ENCODE data around the gene DDIT3.
"Not testable (repeated sequence)": the region's sequence is repeated elsewhere in the genome, so short reads cannot be mapped to it uniquely, and the experiment has no call there.

DDIT3 gene

DNA sequence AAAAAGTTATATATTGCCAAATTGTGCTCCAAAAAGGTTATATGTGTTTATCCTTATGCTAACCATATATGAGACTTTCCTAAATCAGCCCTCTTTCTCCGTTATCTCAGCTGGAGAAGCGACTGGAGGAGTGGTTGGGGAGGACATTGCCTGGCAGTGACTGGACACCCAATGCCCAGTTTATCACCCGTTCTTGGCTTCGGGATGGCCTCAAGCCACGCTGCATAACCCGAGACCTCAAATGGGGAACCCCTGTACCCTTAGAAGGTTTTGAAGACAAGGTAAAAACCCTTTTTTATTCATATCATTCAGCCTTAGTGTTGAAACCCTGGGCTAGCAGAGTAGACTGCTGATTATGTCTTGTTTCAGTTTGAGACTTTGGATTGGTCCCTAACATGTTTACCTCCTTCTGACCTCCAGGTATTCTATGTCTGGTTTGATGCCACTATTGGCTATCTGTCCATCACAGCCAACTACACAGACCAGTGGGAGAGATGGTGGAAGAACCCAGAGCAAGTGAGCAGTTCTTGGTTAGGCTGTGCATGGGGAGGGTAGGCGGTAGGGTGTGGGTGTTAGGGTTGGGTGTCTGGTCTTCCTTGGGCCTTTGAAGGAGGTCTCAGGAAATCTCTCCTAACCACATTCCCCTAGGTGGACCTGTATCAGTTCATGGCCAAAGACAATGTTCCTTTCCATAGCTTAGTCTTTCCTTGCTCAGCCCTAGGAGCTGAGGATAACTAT is 8.6 kb downstream of the DDIT3 start:
- DNase-seq, result no peak

DNA sequence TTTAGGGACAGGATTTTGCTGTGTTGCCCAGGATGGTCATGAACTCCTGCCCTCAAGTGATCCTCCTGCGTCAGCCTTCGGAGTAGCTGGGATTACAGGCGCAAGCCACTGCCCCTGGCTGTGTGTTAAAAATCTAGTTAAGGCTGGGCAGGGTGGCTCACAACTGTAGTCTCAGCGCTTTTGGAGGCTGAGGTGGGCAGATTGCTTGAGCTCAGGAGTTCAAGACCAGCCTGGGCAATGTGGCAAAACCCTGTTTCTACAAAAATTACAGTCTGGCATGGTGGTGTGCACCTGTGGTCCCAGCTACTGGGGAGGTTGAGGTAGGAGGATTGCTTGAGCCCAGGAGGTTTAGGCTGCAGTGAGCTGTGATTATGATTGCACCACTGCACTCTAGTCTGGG is 9.2 kb downstream of the DDIT3 start:
- DNase-seq, result no peak

DNA sequence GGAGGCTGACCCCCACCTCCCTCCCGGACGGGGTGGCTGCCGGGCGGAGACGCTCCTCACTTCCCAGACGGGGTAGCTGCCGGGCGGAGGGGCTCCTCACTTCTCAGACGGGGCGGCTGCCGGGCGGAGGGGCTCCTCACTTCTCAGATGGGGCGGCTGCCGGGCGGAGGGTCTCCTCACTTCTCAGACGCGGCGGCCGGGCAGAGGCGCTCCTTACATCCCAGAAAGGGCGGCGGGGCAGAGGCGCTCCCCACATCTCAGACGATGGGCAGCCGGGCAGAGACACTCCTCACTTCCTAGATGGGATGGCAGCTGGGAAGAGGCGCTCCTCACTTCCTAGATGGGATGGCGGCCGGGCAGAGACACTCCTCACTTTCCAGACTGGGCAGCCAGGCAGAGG is 12.5 kb downstream of the DDIT3 start:
- not testable (repeated sequence) for DNase-seq

DNA sequence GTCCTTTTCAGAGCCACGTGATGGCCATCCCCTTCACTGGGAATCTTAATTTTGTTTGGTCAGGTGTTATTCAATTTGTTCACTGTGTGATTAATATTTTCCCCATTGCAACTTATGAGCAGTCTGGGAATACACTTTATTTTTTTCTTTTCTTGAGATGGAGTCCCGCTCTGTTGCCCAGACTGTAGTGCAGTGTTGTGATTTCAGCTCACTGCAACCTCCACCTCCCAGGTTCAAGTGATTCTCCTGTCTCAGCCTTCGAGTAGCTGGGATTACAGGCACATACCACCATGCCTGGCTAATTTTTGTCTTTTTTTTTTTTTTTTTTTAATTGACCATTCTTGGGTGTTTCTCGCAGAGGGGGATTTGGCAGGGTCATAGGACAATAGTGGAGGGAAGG is 13.8 kb downstream of the DDIT3 start:
- DNase-seq, result not testable (repeated sequence)

DNA sequence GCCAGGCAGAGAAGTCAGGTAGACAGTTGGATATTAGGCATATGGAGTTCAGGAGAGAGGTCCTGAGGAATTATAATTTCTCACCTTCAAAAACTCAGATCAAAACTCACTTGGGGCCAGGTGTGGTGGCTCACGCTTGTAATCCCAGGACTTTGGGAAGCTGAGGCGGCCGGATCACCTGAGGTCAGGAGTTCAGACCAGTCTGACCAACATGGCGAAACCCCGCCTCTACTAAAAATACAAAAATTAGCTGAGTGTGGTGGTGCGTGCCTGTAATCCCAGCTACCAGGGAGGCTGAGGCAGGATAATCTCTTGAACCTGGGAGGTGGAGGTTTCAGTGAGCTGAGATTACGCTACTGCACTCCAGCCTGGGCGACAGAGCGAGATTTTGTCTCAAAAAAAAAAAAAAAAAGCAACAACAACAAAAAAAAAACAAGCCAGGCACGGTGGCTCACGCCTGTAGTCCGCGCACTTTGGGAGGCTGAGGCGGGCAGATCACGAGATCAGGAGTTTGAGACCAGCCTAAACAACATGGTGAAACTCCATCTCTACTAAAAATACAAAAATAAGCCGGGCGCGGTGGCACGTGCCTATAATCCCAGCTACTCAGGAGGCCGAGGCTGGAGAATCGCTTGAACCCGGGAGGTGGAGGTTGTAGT is 17.9 kb downstream of the DDIT3 start:
- not testable (repeated sequence) for DNase-seq

DNA sequence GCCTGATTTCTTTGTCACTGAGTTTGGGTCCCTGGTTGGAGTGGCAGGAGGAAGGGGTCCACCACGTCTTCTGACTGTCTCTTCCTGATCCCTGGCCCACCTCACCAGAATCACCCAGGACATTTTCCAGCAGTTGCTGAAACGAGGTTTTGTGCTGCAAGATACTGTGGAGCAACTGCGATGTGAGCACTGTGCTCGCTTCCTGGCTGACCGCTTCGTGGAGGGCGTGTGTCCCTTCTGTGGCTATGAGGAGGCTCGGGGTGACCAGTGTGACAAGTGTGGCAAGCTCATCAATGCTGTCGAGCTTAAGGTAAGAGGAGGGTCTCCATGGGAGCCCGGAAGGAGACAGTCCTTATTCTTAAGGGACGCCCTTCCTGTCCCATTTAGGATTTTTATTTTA is 20.1 kb downstream of the DDIT3 start:
- no peak for DNase-seq

DNA sequence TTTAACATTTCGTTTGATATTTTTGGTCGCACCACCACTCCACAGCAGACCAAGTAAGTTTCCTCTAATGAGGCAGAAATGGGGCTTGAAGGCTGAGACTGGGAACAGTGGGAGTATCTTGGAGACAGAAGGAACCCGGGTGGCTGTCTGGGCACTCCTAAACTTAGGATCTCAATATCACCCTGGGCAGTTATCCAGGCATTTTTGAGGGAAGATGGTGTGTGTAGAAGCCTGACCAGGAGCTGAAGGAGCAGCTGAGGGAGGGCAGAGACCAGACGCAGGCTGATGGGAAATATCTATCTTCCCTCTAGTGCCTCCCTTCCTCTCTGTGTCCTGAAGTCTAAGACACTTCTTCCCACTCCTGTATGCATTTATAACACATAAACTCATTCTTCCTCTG is 21.7 kb downstream of the DDIT3 start:
- no peak for DNase-seq

DNA sequence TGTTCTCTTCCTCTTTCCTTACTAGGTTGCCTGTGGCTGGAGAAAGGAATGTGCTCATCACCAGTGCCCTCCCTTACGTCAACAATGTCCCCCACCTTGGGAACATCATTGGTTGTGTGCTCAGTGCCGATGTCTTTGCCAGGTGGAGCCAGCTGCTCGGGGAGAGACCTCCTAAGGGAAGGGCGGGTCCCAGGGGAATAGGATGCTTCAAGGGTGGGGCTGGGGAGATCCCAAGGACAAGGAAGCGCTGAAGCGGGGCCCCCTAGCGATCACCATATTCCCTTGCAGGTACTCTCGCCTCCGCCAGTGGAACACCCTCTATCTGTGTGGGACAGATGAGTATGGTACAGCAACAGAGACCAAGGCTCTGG is 22.2 kb downstream of the DDIT3 start:
- no peak for DNase-seq

DNA sequence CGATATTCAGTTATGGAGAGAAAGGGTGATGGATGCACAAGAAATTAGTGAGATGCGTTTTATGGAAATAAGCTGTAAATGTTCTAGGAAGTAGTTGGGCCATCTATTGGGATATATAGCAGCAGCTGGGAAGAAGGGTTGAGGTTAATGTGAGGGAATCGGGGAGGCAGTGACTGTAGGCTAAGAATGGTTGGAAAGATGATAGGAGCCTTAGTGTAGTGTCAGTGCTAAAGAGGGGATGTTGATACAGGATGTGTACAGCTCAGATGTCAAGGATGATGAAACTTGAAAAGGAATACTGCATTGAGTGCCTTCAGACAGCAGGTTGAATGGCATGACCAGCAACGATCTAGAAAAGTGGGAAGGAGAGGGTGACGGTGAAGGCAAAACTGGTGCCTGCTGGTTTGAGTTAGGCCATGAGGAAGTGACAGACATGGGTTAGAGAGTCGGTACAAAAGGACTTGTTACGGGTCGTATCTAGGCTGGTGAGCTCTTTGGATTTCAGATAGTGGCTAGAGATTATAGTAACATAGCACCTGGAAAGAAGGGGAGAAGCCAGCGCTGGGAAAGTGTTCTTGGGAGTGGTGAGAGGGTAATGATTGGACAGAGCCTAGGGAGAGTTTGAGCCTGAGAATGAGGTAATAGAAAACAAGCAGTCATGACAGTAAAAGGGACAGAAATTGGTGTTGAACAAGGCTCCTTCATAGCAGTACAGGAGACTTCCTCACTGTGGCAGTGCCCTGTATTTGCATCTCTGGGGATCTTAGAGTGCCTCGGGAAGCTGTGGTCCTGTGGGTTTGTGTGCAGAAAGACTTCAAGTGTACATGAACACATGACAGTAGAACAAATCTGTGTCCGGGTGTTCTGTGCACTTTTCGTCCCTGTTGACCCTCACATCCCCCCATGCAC is 22.8 kb downstream of the DDIT3 start:
- DNase-seq, result no peak

DNA sequence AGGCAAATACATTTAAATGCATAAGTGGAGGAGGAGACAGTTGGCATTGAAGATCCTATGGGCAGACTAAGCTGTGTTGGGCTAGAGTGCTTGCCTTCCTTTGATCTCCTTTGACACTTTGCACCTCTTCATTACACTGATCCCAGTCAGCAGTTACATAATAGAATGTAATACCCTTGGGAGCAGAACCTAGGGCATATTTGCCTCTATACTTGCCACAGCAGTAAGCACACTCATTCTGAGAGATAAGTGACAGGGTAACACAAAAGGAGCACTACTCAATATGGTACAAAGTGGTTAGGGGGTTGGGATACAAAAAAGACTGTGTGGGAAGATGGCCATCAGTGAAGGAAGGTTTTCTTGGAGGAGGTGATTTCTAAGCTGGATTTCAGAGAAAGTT is 23.5 kb downstream of the DDIT3 start:
- no peak for DNase-seq

DNA sequence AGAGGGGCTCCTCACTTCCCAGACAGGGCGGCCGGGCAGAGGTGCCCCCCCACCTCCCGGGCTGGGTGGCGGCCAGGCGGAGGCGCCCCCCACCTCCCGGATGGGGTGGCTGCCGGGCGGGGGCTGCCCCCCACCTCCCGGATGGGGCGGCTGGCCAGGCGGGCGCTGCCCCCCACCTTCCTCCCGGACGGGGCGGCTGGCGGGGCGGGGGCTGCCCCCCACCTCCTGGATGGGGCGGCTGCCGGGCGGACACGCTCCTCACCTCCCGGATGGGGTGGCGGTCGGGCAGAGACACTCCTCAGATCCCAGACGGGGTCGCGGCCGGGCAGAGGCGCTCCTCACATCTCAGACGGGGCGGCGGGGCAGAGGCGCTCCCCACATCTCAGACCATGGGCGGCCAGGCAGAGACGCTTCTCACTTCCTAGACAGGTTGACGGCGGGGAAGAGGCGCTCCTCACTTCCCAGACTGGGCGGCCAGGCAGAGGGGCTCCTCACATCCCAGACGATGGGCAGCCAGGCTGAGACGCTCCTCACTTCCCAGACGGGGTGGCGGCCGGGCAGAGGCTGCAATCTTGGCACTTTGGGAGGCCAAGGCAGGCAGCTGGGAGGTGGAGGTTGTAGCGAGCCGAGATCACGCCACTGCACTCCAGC is 25.1 kb downstream of the DDIT3 start:
- DNase-seq, result not testable (repeated sequence)

DNA sequence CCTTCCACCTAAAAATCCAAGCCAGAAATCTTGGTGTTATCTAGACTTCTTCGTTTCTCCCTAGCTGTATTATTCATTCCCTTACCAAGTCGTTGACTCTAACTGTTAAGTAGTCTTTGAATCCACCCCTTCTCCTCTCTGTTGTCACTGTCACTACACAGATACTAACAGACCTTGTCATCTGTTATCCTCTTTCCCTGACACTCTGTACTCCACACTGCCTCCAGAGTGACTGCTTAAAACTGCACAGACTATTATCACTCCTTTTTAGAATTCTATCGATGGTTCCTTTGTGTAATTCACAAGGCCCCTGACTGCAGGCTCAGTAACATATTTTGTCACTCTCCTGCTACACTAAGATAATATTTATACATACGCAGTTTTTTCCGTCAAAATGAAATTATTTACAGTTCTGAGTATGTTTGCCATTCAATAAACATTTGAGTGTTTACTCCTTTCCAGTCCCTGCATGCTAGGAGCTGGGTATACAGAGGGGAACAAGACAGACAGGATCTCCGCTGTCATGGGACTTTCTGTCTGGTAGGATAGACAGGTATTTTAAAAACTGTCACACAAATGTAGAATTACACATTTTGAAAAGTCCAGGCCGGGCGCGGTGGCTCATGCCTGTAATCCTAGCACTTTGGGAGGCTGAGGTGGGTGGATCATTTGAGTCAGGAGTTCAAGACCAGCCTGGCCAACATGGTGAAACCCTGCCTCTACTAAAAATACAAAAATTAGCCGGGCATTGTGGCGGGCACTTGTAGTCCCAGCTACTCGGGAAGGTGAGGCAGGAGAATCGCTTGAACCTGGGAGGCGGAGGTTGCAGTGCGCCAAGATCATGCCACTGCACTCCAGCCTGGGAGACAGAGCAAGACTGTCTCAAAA is 28.7 kb downstream of the DDIT3 start:
- no peak for DNase-seq

DNA sequence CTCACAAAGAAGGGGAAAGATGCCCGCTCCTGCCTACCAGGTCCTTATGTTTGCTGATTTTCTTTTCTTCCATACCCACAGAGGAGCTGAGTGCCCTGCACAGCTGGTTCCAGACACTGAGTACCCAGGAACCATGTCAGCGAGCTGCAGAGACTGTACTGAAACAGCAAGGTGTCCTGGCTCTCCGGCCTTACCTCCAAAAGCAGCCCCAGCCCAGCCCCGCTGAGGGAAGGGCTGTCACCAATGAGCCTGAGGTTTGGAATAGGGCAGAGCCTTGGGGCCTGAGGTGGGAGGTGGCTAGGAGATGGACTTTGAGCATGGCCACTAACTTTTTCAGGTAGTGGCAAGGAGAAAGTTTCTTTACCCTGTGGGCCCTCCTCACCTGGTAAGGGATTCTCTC is 30.2 kb downstream of the DDIT3 start:
- DNase-seq, result no peak

DNA sequence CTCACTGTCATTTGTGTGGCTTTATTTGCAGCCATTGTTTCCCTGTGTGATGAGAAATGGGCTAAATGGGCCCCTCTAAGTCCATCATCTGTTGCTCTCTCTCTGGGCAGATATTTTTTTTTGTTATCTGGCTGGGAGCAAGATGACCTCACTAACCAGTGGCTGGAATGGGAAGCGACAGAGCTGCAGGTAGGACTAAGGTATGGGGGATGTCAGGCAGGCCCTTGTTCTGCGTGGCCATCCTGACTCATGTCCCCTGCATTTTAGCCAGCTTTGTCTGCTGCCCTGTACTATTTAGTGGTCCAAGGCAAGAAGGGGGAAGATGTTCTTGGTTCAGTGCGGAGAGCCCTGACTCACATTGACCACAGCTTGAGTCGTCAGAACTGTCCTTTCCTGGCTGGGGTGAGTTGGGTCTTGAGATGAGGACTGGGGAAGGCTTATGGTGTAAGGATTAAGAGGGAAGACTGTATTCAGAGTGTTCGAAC is 31.1 kb downstream of the DDIT3 start:
- DNase-seq, result no peak

DNA sequence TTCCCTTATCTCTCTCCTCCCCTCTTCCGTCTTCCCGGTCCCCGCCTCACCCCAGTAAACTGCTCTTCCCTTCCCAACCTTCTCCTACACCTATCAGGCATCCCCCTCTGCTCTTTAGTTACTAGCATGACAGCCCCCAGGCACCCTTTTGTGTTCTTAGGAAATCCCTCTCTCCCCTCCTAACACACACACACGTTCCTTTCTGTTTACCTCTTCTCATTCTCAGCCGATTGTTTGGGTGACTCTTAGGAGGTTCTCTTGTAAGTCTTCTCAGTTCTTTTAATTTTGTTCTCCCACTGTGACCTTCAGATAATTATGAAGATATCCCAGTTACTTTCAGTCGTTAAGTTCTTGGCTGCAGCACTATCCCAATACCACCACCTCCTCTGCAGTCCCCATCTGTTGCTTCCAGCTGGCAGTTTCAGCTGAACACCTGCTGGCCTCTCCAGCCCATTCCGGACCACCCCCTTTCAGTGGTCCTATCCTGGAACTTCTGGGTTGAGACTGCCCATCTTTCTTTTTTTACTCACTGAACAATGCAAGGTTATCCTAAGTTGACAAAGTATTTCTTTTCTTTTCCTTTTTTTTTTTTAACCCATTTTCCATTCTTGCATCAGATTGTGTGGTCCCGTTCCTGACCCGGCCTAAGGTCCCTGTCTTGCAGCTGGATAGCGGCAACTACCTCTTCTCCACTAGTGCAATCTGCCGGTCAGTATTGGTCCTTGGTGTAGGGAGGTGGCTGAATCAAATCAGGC is 31.7 kb downstream of the DDIT3 start:
- DNase-seq, result no peak

DNA sequence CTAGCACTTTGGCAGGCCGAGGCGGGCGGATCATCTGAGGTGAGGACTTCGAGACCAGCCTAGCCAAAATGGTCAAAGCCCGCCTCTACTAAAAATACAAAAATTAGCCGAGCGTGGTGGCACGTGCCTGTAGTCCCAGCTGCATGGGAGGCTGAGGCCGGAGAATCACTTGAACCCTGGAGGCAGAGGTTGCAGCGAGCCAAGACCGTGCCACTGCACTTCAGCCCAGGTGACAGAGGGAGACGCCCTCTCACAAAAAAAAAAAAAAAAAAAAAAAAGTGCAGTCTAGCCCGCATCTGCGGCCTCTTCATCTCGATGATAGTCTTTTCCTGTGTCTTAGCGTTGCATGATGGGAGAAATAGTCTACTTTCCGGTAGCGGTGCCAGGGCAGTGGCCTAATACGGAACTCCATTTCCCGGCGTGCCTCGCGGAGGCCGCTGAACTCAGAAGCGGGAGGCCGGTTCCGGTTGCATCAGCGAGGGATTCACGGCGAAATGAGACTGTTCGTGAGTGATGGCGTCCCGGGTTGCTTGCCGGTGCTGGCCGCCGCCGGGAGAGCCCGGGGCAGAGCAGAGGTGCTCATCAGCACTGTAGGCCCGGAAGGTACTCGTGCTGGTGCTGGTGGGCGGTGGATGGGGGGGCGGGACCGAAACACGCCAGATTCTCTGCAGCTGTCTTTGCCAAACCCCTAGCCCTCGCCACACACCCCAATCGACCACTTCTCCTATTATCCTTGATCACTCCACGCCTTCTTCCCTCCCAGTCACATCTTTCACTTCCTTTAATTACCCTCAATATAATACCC is 32.5 kb downstream of the DDIT3 start, which contains the start of gene MARS1:
TSS of gene MARS1 (plus strand) at position 472 of the 805 bp plus-strand sequence. CDS start at position 495, 23 bp downstream.
- peak; percentile 95 for DNase-seq

DNA sequence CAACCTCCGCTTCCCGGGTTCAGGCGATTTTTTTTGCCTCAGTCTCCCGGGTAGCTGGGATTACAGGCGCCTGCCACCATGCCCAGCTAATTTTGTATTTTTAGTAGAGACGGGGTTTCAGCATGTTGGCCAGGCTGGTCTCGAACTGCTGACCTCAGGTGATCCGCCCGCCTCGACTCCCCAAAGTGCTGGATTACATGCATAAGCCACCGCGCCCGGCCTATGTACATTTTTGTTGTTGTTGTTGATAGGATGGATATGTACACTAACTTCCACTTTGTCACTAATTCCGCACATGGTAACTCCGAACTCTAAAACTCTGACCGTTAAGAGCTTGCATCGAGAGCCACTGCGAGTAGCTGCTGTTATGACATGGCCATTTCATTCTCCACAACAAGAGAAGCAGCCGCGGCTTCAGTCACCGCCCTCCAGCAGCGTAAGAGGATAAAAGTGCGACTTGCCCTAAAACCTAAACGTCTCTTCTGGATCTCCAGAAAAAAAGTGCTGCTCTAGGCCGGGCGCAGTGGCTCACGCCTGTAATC is 33.2 kb downstream of the DDIT3 start:
- DNase-seq, result peak; percentile 10

DNA sequence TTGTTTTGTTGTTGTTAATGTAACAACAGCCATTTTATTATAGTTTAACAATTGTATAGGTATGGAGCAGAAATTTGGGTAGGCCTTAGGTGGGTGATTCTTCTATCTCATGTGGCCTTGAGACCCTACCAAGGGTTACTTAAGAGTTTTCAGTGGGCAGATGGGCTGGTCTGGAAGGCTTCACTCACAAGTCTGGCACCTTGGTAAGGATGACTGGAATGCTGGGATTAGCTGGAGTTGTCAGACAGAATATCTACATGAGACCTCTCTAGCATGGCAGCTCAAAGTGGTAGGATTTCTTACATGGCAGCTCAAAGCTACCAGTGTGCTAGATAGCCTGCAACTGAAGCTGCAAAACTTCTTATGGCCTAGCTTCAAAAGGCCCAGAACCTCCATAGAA is 34.6 kb downstream of the DDIT3 start:
- no peak for DNase-seq

DNA sequence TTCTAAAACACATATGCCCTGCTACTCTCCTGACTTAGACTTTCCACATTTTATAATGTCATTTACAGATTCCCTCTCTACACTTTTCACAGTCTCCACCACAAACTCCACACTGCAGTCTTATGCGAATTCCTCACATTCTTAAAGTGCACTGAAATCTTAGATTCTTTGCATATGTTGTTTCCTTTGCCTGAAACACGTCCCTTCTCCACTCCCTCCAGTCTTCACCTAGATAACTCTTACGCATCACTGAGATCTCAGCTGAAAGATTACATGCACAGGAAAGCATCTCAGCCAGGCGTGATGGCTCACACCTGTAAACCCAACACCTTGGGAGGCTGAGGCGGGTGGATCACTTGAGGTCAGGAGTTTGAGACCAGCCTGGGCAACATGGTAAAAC is 36.8 kb downstream of the DDIT3 start:
- DNase-seq, result no peak

DNA sequence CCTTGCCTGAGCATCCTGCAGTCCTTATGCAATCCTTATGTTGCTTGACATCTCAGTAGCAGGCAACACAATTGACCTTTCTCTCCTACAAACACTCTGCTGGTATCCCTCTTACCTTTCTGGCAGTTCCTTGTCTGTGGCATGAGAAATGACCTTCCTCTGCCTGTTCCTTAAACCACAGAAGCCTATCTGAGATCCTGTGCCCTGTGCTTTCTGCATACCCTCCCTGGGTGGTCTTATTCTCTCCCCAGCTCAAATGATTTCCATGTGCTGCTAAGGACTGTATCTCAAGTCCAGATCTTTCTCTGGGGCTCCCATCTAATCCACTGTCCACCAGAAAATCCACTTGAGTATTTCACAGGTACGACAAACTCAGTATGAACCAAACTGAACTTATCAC is 38.6 kb downstream of the DDIT3 start:
- DNase-seq, result no peak

All from stimulated activated CD4-positive, alpha-beta T cell treated with anti-CD3 and anti-CD28 coated beads, Interleukin-4, amount 100 ng/mL, for 24 hours (primary cell).